Measurements from ENCODE around the gene NRIP3. TPM values are rescaled to one million over a fixed set of nuclear protein-coding genes. Genes with fewer than 3 reads are reported as not detected.
A peak's percentile ranks its signal among the peaks of the same experiment; 100 is the strongest.

Gene NRIP3
- total and polyA plus RNA-seq, 2 of the 13 experiments (the other 11 are each of a cell fraction or from before 2014, with no cell fraction given) = 0.04 to 0.07 TPM

DNA sequence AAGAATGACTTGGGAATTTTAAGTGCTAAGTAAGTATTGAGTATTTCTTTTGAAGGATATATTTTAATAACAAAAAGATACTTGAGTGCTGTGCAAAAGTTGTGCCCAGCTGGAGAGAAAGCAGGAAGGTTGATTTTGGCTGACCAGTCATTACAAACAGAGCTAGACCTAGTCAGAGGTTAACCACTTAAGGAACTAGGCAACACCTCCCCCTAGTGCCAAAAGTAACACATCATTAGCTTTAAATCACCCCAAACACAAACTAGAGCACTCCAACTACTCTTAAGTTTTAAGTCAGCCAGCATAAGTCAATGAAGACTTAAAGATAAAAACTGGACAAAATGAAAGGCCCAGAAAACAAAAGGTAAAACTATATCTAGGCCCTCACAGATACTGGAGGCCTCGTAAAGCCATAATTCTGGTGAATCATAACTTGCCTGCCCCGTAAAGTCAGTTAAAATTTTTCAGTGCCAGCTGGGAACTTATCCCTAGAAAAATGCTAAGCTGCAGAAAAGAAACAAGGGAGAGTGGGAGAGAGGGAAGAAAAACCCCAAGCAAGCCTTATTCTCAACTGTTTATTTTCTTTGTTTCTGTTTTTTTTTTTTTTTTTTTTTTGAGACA, 44.1 kb downstream of the NRIP3 start:
- Histone ChIP-seq H3K4me1 (ENCODE audit: insufficient read depth, low read length) (peaks cover 12% of the 10 kb centered on the region), H3K9me3 (ENCODE audit: low read length) (no peaks in the 10 kb centered on the region), H3K36me3 (replicated peaks in 1 of 2; ENCODE audit: control insufficient read depth in 1 of 2, insufficient read depth in 2 of 2, low read length in 2 of 2) (peaks cover 0 to 8% of the 10 kb centered on the region in 2 experiments; a peak in 2 of 5 replicates), H2AFZ (ENCODE audit: low read length) (no peak overlapping the region), H3K79me2 (ENCODE audit: insufficient read depth, low read length) (peaks cover 13% of the 10 kb centered on the region), H3K27me3 (ENCODE audit: control insufficient read depth in 1 of 2, insufficient read depth in 2 of 2, low read length in 2 of 2) (no peaks in the 10 kb centered on the region), H3K9ac (ENCODE audit: insufficient read depth, low read depth, low read length) (no peak overlapping the region), H3K4me2 (ENCODE audit: low read depth, low read length) (no peak overlapping the region), H3K4me3 (replicated peaks in 1 of 3; ENCODE audit: insufficient read depth in 1 of 3, low read depth in 2 of 3, low read length in 3 of 3) (no peak overlapping the region), H3K27ac (ENCODE audit: extremely low read length, insufficient read depth, low read length) (no peak overlapping the region), H4K20me1 (ENCODE audit: insufficient read depth, low read length) (no peaks in the 10 kb centered on the region)
- ATAC-seq = no peak
- in situ Hi-C loops (cut with HindIII; ENCODE audit: extremely low pct_ligation_motif_present, low pct_unique_long_range_greater_than_20kb) (loop anchor here (5.0 to 25.0 kb wide), 2 partner anchors 37 to 272 kb away; partner anchors contain the start of genes RPL27A and TRIM66), intact Hi-C loops (cut with micrococcal nuclease; ENCODE audit: unreplicated experiment) (loop anchor here (1.0 to 5.0 kb wide), 3 partner anchors 45 to 272 kb away; no protein-coding TSS in a partner anchor)
- ChIA-PET POLR2A (interaction anchor here (0.8 to 1.3 kb wide), 3 partner anchors 48 to 278 kb away, joined by 3 to 7 read pairs (median 4); partner anchors contain the start of genes AKIP1 and TRIM66), CTCF (ENCODE audit: low intra/inter-chr PET ratio, low total read pairs) (interaction anchor here (0.6 to 2.5 kb wide), 4 partner anchors 24 to 146 kb away, joined by 3 to 19 read pairs (median 3); no protein-coding TSS in a partner anchor)
- FAIRE-seq = peak; percentile 79
- no TSS peak for BruUV-seq (replicated peaks)
- peak; percentile 23; the same call in 1 of the 2 replicates for TF ChIP-seq SAP130 (CRISPR knock-in tag; IDR thresholded peaks at IDR 0.05; ENCODE audit: low read depth)
- TF ChIP-seq, protein P1, sequence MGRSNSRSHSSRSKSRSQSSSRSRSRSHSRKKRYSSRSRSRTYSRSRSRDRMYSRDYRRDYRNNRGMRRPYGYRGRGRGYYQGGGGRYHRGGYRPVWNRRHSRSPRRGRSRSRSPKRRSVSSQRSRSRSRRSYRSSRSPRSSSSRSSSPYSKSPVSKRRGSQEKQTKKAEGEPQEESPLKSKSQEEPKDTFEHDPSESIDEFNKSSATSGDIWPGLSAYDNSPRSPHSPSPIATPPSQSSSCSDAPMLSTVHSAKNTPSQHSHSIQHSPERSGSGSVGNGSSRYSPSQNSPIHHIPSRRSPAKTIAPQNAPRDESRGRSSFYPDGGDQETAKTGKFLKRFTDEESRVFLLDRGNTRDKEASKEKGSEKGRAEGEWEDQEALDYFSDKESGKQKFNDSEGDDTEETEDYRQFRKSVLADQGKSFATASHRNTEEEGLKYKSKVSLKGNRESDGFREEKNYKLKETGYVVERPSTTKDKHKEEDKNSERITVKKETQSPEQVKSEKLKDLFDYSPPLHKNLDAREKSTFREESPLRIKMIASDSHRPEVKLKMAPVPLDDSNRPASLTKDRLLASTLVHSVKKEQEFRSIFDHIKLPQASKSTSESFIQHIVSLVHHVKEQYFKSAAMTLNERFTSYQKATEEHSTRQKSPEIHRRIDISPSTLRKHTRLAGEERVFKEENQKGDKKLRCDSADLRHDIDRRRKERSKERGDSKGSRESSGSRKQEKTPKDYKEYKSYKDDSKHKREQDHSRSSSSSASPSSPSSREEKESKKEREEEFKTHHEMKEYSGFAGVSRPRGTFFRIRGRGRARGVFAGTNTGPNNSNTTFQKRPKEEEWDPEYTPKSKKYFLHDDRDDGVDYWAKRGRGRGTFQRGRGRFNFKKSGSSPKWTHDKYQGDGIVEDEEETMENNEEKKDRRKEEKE (IDR thresholded peaks at IDR 0.05) = no peak
- 0 out of 2 replicates have a peak, but pooled peaks have one; percentile 17 for TF ChIP-seq ELF3 (CRISPR knock-in tag; IDR thresholded peaks at IDR 0.05)
- peak; percentile 58; the same call in 1 of the 2 replicates for TF ChIP-seq SMC3 (IDR thresholded peaks at IDR 0.05; ENCODE audit: low read length)
- no peak for TF ChIP-seq TCF7 (IDR thresholded peaks at IDR 0.05; ENCODE audit: low read depth)
- peak; percentile 79 for TF ChIP-seq STAG1 (CRISPR knock-in tag; IDR thresholded peaks at IDR 0.05)
- TF ChIP-seq ZNF883 (CRISPR knock-in tag; IDR thresholded peaks at IDR 0.05; ENCODE audit: not compliant biosample characterization) = no peak
- TF ChIP-seq ZNF652 (CRISPR knock-in tag; IDR thresholded peaks at IDR 0.05; ENCODE audit: borderline replicate concordance, low read depth) = peak; percentile 84
- no peak for TF ChIP-seq TBP (CRISPR knock-in tag; IDR thresholded peaks at IDR 0.05)
- TF ChIP-seq, protein P2, sequence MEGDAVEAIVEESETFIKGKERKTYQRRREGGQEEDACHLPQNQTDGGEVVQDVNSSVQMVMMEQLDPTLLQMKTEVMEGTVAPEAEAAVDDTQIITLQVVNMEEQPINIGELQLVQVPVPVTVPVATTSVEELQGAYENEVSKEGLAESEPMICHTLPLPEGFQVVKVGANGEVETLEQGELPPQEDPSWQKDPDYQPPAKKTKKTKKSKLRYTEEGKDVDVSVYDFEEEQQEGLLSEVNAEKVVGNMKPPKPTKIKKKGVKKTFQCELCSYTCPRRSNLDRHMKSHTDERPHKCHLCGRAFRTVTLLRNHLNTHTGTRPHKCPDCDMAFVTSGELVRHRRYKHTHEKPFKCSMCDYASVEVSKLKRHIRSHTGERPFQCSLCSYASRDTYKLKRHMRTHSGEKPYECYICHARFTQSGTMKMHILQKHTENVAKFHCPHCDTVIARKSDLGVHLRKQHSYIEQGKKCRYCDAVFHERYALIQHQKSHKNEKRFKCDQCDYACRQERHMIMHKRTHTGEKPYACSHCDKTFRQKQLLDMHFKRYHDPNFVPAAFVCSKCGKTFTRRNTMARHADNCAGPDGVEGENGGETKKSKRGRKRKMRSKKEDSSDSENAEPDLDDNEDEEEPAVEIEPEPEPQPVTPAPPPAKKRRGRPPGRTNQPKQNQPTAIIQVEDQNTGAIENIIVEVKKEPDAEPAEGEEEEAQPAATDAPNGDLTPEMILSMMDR (CRISPR knock-in tag; IDR thresholded peaks at IDR 0.05) = peak; percentile 78
- TF ChIP-seq, protein P3, sequence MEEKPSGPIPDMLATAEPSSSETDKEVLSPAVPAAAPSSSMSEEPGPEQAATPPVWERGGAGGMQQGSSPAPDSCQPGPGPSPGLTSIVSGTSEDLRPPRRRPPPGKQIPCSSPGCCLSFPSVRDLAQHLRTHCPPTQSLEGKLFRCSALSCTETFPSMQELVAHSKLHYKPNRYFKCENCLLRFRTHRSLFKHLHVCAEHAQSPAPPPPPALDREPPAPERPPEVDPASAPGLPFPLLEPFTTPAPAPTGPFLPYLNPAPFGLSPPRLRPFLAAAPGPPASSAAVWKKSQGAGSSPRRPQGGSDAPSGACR (CRISPR knock-in tag; IDR thresholded peaks at IDR 0.05) = no peak
- 0 out of 2 replicates have a peak, but pooled peaks have one; percentile 23 for TF ChIP-seq MIXL1 (CRISPR knock-in tag; IDR thresholded peaks at IDR 0.05)
- peak; percentile 53 for TF ChIP-seq RAD21 (CRISPR knock-in tag; IDR thresholded peaks at IDR 0.05)
- 88% methylated on average over 2 of the region's 2 CpGs for WGBS (ENCODE audit: low lambda C conversion rate)
- peak; percentile 71 for DNase-seq (ENCODE audit: low spot score)
